ENCODE data around the gene PPA2.

DNA sequence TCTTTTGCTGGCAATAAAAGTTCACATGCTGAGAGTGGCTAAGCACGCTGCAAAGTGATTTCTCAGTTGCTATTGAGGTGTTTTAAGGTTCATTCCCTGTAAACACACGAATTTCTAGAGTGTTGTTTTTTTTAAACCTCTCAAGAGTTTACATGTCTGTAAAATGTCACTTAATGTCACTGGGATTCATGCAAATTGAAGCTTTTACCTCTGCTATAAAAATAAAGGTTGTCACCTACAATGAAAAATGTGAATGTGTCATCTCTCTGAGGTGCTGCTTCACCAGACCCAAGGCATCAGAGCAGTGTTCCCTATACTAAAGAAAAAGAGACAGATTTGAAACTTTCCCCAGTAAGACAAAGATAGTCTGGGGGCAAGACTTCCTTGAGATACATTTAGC lies 127.0 kb downstream of the PPA2 start:
- TF ChIP-seq, protein P1, sequence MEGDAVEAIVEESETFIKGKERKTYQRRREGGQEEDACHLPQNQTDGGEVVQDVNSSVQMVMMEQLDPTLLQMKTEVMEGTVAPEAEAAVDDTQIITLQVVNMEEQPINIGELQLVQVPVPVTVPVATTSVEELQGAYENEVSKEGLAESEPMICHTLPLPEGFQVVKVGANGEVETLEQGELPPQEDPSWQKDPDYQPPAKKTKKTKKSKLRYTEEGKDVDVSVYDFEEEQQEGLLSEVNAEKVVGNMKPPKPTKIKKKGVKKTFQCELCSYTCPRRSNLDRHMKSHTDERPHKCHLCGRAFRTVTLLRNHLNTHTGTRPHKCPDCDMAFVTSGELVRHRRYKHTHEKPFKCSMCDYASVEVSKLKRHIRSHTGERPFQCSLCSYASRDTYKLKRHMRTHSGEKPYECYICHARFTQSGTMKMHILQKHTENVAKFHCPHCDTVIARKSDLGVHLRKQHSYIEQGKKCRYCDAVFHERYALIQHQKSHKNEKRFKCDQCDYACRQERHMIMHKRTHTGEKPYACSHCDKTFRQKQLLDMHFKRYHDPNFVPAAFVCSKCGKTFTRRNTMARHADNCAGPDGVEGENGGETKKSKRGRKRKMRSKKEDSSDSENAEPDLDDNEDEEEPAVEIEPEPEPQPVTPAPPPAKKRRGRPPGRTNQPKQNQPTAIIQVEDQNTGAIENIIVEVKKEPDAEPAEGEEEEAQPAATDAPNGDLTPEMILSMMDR (conservative IDR thresholded peaks at IDR 0.05), result no peak
- no peak for TF ChIP-seq EZH2 (IDR thresholded peaks at IDR 0.05; ENCODE audit: low read depth)
